Ecto neural progenitor cell (in vitro differentiated cells): Measurements from ENCODE around the gene ST7L.
"Not testable (repeated sequence)": the region's sequence is repeated elsewhere in the genome, so short reads cannot be mapped to it uniquely, and the experiment has no call there.

Experiments used
- DNase-seq: peaks from one replicate; pipeline ENCODE4 v3.0.0-alpha.2; 2018; ENCODE audit warnings: low spot score

ST7L gene, protein sequence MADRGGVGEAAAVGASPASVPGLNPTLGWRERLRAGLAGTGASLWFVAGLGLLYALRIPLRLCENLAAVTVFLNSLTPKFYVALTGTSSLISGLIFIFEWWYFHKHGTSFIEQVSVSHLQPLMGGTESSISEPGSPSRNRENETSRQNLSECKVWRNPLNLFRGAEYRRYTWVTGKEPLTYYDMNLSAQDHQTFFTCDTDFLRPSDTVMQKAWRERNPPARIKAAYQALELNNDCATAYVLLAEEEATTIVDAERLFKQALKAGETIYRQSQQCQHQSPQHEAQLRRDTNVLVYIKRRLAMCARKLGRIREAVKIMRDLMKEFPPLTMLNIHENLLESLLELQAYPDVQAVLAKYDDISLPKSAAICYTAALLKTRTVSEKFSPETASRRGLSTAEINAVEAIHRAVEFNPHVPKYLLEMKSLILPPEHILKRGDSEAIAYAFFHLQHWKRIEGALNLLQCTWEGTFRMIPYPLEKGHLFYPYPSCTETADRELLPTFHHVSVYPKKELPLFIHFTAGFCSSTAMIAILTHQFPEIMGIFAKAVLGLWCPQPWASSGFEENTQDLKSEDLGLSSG

DNA sequence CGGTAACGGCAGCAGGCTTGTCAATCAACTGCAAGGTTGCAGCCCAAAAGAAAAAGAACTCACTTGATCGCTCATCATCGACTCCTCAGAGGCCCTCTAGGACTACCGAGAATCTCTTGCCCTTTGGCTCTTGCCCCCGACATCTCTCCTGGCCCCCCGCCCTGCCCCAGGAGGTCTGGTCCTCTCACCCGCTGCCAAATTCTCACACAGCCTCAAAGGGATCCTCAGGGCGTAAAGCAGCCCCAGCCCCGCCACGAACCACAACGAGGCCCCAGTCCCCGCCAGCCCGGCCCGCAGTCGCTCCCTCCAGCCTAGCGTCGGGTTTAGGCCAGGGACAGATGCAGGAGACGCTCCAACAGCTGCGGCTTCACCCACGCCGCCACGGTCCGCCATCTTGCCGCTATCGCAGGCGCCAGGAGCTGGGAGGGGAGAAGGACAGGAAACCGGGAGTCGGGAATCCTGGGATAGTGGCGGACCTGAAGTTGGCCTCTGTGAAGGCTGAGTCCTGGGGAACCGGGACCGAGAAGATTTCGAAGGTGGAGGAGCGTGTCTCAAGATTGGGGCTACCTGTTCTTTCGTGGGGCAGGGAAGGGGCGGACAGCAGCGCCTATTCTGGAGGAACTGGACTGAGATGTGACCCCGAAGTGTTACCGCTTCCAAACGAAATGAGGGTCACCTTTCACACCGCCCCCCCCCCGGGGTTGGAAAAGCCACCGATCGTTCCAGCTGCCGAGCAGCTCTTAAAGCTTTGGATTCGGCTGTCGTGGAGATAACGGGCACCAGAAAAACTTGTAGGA is at the start of gene ST7L:
Gene ST7L, minus strand, starts transcription at position 421 of the 797 bp plus-strand sequence. Its CDS starts 28 bp downstream, at position 393.
- DNase-seq: peak; percentile 83

DNA sequence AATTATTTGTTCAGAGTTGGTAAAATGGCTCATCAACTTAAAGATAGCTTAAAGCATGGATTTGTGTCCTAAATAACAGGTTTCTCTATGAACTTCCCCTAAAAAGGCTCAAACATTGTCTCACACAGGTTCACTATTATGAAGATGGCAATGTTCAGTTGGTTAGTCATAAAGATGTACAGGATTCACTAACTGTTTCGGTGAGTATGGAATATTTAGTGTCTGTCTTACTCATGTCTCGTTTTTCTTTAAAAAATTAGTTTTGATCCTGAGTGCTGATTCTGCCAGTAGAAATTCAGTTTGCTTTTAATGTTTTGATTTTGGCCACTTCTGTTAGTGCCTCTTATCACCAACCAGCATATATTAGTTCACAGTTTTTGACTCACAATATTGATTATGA is 48.0 kb upstream of the ST7L start:
- DNase-seq: no peak

DNA sequence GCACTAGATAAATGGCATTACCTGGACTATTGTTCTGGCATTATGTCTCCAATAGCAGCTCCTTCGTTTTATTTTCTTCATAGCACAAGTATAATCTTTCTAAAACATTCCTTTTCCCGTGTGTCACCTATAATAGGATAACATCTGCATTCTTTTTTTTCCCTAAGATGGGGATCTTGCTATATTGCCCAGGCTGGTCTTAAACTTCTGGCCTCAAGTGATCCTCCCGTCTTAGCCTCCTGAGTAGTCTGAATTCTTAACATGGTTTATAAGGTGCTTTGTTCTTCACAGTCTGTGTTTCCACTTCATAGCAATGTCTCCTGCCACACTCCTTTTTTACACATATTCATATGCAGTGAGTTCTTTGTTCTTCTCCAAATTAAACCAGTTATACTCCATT is 46.9 kb upstream of the ST7L start:
- no peak for DNase-seq

DNA sequence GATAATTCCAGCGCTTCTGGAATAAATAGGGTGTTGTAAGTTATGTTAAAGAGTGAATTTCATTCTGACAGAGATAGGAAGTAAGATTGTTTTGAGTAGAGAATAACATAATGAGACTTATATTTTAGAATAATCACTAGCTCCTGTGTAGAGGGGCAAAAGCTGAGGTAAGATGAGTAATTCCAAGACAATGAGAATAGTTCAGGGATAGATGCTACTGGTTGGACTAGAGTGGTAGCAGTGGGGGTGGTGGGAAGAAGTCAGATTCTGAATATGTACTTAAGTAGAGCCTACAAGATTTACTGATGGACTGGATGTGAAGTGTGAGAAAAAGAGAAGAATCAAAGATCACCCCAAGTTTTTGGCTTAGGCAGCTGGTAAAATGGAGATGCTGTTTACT is 32.3 kb upstream of the ST7L start:
- no peak for DNase-seq

DNA sequence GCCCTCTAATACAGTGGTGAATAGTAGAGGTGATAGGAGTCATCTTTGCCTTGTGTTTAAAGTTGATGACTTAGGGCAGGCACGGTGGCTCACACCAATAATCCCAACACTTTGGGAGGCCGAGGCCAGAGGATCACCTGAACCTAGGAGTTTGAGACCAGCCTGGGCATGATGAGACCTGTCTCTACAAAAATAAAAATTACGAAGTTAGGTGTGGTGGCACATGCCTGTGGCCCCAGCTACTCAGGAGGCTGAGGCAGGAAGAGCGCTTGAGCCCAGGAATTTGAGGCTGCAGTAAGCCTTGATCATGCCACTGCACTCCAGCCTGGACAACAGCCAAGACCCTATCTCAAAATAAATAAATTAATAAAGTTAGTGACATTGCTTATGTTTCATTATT is 27.3 kb upstream of the ST7L start:
- DNase-seq: no peak

DNA sequence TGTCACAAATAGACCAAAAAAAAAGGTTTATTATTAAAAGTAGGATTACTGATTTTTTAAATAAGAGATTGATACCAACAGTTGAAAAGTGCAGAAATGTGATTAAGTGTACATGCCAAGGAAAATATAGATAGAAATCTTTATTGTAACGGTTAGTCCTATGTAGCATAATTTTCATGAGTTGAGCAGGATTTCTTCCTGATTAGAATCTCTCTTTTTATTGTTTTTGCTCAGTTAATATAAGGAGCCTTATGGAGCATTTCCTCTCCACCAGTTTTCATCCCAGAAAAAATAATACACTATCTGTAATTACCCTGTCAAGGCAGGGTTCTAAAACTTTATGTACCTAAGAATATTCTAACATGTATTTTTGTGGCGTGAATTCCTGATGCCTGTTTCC is 24.1 kb upstream of the ST7L start:
- no peak for DNase-seq

DNA sequence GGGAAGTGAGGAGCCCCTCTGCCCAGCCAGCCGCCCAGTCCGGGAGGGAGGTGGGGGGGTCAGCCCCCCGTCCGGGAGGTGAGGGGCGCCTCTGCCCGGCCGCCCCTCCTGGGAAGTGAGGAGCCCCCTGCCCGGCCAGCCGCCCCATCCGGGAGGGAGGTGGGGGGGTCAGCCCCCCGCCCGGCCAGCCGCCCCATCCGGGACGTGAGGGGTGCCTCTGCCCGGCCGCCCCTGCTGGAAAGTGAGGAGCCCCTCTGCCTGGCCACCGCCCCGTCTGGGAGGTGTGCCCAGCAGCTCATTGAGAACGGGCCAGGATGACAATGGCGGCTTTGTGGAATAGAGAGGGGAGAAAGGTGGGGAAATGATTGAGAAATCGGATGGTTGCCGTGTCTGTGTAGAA is 21.5 kb upstream of the ST7L start:
- not testable (repeated sequence) for DNase-seq

DNA sequence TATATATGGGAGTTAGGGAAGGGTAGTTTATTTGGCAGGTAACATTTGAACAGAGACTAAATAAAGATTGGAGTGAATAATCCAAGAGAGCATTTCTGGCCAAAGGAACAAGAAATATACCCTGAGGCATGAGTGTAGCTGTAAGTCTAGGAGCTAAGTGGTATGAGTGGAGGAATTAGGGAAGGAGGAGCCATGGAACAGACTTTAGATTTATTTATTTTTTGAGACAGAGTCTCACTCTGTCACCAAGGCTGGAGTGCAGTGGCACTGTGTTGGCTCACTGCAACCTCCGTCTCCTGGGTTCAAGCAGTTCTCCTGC is 19.1 kb upstream of the ST7L start:
- no peak for DNase-seq

DNA sequence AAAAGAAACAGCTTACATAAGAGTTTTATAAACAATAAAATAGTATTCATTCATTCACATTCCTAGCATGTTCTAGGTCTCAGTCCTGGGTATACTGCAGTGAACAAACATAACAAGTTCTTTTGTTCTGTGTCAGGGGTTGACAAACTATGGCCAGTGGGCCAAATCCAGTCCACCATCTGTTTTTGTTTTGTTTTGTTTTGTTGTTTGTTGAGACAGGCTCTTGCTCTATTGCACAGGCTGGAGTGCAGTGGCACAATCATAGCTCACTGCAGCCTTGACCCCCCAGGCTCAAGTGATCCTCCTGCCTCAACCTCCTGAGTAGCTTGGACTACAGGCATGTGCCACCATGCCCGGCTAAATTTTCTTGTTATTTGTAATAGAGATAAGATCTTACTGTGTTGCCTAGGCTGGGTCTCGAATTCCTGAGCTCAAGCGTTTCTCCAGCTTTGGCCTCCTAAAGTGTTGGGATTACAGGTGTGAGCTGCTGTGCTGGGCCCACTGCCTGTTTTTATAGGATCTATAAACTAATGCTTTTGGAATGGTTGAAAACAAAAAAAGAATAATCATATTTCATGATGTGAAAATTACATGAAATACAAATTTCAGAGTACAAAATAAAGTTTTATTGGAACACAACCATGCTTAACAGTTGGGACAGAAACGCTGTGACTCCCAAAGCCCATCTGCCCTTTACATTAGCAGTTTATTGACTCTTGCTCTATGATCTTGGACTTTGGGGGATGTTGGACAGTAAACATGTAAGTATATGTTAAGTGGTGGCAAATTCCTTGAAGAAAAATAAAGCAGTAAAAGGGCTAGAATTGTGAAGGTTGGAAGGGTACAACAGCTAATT is 18.5 kb upstream of the ST7L start:
- no peak for DNase-seq

DNA sequence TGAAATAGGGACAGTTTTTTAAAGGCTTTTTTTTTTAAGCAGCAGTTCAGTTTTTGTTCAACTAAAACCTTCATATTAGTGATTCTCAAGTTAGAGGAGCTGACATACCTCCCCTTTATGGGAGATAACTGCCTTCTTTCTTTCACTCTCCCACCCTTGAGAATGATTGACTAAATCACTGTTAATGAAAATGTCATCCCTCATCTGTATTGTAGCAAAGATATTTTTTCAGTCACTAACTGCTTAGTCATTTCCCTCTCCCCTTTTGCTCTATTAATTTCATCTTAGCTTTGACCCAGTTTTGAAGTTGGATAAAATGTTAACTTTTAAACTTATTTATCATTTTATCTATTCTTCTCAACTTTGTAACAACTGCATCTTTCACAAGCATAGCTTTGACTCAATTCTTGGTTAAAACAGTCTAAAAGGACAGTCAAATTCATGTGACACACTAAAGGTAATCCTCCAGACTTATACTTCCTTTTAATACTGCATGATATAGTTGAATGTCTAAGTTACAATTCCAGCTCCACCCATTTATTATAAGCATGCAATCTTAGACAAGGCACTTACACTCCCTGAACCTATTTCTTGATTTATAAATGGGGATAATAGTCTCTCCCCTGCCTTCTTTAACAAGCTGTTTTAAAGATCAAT is 17.8 kb upstream of the ST7L start:
- no peak for DNase-seq

DNA sequence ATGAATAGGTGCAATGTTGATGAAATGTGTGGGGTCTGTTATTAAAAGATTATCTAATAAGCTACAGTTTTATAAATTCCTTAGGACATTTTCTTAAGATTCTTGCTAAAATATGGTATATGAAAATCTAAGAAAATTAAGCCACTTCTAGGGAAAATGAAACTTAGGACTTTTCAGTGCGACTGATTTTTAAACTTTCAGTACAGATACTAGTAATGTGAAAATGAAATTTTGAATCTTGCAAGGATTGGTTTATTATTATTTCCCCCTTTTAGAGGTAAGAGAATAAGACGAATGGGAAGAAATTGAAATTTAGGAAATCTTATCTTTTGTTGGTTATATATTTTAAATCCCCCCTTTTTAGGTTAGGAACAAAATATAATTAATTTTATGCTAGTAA is 17.1 kb upstream of the ST7L start:
- DNase-seq: no peak

DNA sequence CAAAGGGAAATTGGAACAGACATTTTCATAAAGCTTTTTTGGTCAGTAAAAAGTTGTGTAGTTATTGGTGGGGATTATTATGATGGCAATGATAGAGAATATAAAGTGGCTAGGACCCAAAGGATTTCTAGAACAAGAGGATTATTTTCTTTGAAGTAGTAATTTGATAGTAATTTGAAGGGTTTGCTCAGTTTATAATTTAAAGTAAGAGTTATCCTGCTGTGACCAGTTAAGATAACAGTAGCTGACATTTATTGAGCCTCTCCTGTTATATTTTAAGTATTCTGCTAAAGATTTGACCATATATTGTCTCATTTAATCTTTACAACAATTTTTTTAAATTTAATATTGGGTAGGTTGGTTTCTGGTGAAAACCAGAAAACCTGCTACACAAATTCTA is 15.4 kb upstream of the ST7L start:
- DNase-seq: no peak

DNA sequence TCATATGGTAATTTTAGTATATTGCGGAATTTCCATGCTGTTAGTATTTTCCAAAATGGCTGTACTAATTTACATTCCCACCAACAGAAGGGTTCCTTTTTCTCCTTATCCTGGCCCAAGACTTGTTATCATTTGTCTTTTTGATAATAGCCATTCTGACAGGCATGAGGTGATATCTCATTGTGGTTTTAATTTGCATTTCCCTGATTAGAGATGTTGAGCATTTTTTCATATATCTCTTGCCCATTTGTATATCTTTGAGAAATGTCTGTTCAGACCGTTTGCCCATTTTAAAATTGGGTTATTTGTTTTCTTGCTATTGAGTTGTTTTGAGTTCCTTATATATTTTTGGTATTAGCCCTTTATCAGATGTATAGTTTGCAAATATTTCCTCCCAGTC is 14.7 kb upstream of the ST7L start:
- DNase-seq: no peak

DNA sequence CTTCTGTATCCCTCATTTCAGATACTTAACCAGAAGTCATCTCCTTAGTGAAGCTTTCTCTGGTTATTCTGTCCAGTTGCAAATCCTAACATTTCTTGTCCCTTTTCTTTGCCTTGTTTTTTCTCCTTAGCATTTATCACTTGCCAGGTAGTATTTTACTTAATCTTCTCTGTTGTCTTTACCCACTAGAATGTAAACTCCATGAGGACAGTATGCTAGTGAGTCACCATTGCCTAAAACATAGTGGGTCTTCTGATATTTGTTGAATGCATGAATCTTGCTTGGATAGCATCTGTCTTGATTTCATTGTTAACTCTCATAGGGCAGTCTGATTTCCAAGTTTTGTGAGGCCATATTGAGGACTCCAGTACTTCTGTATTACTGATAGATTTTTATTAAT is 10.3 kb upstream of the ST7L start:
- no peak for DNase-seq

DNA sequence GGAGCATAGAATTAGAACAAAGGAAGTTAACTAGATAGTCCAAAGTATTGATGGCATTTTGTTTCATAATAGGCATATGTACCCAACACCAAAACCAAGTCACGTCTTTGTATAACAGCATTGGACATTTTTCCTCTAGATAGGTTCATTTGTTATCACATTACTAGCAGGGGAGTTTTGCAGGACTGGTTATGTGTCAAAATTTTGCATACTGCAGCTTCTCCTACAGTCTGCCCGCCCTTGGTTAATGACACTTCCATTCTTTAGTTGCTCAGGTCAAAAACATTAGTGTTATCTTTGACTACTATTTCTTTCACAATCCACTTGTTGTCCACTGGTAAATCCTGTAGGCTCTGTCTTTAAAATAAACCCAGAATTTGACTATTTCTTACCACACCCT is 9.6 kb upstream of the ST7L start:
- DNase-seq: no peak

DNA sequence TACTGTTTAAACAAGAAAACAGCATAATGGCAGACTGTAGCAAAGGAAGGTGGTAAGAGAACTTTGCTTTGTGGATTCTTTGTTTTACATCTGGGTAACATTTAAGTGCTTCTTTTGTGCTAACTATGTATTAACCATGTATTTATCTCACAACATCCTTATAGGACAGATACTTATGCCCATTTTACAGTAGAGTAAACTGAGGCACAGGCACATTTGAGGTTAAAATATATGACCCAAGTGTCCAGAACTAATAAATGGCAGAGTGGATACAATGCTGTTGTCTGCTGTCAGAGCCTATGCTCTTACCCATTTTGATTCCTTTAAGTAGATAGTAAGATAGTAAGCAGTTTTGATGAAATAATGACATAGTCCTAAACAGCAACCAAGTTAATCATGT is 7.9 kb upstream of the ST7L start:
- no peak for DNase-seq

DNA sequence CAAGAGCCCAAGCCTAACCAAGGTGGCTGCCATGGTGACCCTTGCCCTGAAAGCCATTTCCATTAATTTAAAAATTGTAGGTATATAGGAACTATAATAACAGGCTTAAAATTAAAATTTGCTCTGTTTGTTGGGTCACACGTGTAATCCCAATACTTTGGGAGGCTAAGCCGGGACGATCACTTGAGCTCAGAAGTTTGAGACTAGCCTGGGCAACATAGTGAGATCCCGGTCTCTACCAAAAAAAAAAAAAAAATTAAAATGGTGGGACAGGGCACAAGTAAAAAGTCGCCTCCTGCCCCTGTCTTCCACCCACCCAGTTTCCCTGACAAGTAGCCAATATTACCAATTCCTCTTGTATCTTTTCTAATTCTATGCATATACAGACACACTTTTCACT is 7.3 kb upstream of the ST7L start:
- DNase-seq: no peak

DNA sequence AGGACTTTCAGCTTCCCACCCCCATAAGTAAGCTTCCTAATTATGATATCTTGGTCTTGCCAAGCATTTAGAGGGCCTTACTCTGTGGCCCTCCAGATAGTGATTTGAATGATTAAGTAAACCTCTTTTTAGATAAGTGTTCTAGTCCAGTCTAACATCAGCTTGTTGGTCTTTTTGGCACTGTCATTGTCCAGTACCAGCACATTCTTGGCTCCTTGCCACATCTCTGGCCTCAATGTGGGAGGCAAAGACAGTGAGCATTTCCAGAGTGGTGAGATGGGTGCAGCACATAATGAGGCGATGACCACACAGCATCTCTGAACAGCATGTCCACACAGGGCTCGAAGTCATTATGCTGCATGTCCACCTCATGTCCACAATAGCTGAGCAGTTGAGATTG is 6.8 kb upstream of the ST7L start:
- DNase-seq: no peak

DNA sequence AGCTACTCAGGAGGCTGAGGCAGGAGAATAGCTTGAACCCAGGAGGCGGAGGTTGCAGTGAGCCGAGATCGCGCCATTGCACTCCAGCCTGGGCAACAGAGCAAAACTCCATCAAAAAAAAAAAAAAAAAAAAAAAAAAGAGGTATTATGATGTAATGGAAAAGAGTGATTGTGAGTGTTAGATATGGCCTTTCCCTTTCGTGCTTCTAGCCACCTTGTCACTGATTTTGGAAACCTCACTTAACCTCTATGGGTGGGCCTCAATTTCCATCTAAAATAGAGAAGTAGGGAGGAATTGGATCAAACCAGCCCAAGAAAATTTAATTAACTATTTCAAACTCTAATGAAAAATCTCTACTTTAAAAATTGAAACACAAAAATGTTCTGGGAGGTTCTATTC is 5.6 kb upstream of the ST7L start:
- not testable (repeated sequence) for DNase-seq

DNA sequence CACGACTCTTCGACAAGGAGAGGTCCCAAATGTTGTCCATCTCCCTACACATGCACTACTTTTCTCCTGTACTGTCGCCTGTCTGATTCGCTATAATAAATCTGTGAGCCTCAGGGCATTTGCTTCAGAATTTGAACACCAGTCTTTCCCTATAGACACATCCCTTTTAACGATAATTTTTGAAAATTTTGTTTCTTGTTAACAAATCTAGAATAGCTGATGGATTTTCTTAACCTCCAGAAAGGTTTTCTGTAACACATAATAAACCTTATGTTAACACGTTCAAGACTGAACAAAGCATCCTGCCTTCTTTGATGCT is 1.4 kb upstream of the ST7L start:
- DNase-seq: no peak

DNA sequence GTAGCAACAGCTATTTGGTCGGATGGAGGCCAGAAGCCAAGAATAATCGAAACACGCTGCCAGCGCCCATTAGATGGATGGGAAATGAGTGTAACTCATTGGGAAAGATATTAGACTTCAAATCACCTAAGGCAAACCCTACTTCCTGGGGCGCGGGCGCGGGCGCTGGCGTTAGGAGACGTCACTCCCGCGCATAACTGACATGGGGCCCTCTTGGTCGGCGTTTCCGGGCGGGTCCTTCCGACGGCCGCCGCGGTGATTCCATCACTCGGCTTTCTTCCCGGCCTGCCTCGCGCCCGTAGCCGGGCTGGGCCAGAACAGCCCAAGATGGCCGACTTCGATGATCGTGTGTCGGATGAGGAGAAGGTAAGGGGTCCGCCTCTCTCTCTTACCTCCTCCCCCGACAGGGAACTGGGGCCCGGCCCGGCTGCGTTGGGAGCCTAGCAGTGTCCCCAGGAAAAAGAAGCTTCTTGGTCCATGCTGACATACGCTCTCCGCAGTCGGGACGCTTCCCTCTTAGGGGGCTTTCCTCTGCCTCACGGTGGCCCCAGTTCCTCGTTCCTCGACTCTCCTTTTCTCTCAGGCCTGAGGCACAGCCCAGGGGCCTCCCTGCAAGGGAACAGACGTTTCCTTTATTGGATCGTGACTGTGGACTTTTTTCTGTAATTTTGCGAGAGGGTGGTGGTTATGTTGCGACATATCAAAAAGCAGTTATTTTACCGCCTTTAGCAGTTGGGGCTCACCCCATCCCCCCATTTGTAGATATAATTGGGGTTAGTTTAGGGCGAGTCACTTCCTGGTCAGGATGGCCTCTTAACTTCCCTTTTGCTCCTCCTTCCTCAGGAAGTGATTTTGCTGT is 806 bp upstream of the ST7L start, which contains the start of gene CAPZA1:
Gene CAPZA1, plus strand, starts transcription at position 315 of the 859 bp plus-strand sequence. Its CDS starts 13 bp downstream, at position 328.
- DNase-seq: peak; percentile 90
